Neutrophil (primary cell): ENCODE results near the gene TNK2.

Experiments used
- H3K27ac ChIP-seq: fragments of 200-600 bp; sonication (generic); 2 replicates; pipeline ENCODE4 v1.5.1; 2016; ENCODE audit warnings: mild to moderate bottlenecking, moderate library complexity
- H3K27me3 ChIP-seq: fragments of 200-600 bp; sonication (generic); 2 replicates; pipeline ENCODE4 v1.6.0; 2016; ENCODE audit warnings: mild to moderate bottlenecking
- H3K36me3 ChIP-seq: fragments of 200-600 bp; sonication (generic); 2 replicates; pipeline ENCODE4 v1.5.1; 2017
- H3K4me1 ChIP-seq, 2 experiments: fragments of 200-600 bp in 1 of 2; sonication (generic) in 1 of 2; 1 replicate in 1 of 2; 2 replicates in 1 of 2; pipeline versions ENCODE4 v1.5.1 to v1.6.1; 2013 to 2016; ENCODE audit warnings: low read depth in 1 of 2, low read length in 1 of 2, mild to moderate bottlenecking in 1 of 2, moderate library complexity in 1 of 2; ENCODE audit not compliant: control insufficient read depth in 1 of 2, insufficient read depth in 1 of 2
- H3K4me3 ChIP-seq, 2 experiments: fragments of 200-600 bp in 1 of 2; sonication (generic) in 1 of 2; 1 replicate in 1 of 2; 2 replicates in 1 of 2; pipeline ENCODE4 v1.5.1; 2013 to 2016; ENCODE audit warnings: low read depth in 1 of 2, low read length in 1 of 2, mild to moderate bottlenecking in 1 of 2, moderate library complexity in 1 of 2
- H3K9me3 ChIP-seq: fragments of 200-600 bp; sonication (generic); 2 replicates; pipeline ENCODE4 v1.5.1; 2016
- CTCF ChIP-seq: fragments of 200-600 bp; sonication (generic); IDR thresholded peaks from 2 replicates; pipeline ENCODE4 v1.5.1; 2016; ENCODE audit warnings: antibody characterized with exemption

The TNK2 gene

DNA sequence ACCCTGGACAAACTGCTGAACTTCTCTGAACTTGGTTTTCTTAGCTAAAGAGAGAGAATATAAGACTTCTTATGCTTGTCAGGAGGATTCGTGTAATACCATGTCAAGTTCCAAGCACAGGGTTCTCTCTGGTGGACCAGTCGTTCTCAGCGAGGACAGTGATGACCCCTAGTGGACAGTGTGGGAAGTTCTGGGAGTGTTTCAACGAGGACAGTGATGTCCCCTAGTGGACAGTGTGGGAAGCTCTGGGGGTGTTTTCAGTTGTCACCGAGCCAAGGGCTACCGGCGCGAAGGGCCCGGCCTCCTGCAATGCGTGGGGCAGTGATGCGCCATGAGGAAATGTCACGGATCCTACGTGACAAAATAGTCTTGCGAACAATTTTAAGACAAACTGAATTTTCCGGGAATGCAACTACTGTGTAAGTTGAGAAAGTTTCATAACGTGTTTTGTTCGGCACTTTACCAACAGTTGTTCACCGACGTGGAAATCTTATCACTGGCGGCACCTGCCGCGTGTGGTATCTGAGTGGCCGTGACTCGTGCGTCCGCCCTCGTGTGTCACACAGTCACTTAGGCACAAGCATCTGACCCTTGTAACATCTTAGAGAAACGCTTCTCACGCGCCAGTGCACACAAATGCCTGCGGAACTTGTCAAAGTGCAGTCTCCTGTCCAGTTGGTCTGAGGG, 57.4 kb downstream of the TNK2 start:
- no peak overlapping the region for H3K27ac ChIP-seq
- H3K27me3 ChIP-seq = peaks cover 51% of the 10 kb centered on the region
- no peaks in the 10 kb centered on the region for H3K36me3 ChIP-seq
- peaks cover 0 to 7% of the 10 kb centered on the region in 2 experiments for H3K4me1 ChIP-seq
- H3K9me3 ChIP-seq = no peaks in the 10 kb centered on the region
- peak overlapping the region in 1 of 2 experiments; percentile 35 for H3K4me3 ChIP-seq
- peak; percentile 100 for TF ChIP-seq CTCF

DNA sequence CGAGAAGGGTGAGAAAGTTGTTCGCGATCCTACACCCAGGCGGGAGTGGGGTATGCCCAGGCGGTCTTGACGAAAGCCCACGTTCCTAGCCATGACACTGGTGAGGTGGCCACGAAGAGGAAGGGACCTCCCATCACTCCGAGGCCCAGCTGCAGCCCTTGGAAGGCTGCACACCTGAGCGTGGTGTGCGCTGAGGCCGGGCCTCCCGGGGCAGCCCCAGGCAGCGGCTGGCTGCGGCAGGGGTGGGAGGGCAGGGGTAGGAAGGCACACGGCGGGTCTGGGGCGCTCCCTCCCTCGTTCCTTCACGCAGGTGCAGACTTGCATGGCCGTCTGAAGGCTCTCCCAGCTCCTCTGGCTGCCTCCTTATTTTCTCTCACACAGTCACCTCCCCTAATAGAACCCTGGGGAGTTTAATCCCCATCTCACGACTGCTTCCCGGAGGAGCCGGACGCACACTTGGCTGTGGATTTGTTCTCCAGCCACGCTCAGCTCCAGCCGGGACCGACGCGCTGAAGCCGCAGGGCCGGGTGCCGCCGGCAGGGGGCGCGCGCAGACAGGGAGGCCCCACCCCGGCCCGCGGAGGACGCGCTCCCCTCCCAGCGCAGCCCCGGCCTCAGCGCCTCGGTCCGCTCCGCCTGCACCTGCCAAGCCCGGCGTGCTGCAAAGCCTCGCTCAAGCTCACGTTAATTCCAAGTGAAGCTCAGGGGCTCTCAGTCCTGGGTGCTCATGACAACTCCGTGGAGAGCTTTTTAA, 58.9 kb downstream of the TNK2 start:
- Histone ChIP-seq H3K27me3 (peaks cover 37% of the 10 kb centered on the region), H3K4me3 (no peak overlapping the region), H3K27ac (no peak overlapping the region), H3K9me3 (no peaks in the 10 kb centered on the region), H3K36me3 (no peaks in the 10 kb centered on the region), H3K4me1 (peaks cover 0 to 7% of the 10 kb centered on the region in 2 experiments)
- TF ChIP-seq CTCF = peak; percentile 29

DNA sequence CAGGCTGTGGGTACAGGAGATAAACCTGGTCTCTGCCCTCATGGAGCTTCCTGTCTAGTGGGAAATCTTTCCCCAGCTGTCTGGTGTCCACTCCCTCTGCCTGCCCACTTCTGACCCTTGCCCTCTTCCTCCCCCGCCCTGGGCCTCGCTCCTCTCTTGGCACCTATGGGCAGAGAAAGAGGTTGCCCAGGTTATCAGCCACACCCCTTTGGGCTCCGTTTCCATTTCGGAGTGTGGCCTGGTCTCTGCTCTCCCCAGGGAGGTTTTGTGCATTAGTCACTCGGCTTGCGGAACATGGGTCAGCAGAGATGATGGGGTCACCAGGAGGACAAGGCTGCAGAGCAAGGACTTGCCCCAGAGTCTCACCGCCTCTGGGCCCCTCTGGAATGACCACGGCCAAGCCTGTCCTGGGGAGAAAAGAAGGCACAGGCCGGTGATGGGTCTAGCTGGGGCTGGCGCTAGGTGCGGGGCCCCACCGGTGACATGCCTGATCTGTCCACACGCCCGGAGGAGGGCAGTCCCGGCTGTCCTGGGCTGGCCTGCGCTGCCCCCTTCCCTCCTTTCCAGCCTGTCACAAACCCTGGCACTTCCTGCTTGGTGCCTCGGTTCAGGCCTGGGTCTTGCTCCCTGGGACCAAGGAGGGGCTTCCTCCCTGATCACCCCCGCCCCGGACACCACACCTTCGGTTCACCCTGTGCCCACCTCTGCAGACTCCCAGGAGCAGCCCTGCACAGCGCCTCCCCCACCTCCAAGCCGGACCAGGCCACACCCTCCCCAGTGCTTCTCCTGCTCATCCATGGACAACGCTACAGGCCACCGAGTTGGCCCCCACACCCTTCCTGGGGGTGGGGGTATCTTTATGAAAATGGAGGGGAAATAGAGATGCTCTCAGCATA, 61.0 kb downstream of the TNK2 start:
- no peak for TF ChIP-seq CTCF
- peaks cover 0 to 7% of the 10 kb centered on the region in 2 experiments for H3K4me1 ChIP-seq
- no peak overlapping the region for H3K4me3 ChIP-seq
- no peak overlapping the region for H3K27ac ChIP-seq
- H3K27me3 ChIP-seq = peaks cover 15% of the 10 kb centered on the region
- H3K9me3 ChIP-seq = no peaks in the 10 kb centered on the region
- H3K36me3 ChIP-seq = no peaks in the 10 kb centered on the region

DNA sequence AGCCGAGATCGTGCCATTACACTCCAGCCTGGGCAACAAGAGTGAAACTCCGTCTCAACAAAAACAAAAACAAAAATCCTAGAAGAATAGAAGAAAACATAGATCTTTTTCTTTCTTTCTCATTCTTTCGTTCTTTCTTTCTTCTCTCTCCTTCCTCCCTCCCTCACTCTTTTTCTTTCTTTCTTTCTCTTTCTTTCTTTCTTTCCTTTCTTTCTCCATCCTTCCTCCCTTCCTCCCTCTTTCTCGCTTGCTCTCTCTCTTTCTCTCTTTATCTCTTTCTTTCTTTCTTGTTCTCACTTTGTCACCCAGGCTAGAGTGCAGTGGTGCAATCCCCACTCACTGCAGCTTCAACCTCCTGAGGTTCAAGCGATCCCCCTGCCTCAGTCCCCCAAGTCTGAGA, 62.9 kb downstream of the TNK2 start:
- Histone ChIP-seq H3K4me3 (no peak overlapping the region), H3K36me3 (no peaks in the 10 kb centered on the region), H3K27ac (no peak overlapping the region), H3K9me3 (no peaks in the 10 kb centered on the region), H3K27me3 (no peaks in the 10 kb centered on the region), H3K4me1 (no peaks in the 10 kb centered on the region)
- TF ChIP-seq CTCF = no peak

DNA sequence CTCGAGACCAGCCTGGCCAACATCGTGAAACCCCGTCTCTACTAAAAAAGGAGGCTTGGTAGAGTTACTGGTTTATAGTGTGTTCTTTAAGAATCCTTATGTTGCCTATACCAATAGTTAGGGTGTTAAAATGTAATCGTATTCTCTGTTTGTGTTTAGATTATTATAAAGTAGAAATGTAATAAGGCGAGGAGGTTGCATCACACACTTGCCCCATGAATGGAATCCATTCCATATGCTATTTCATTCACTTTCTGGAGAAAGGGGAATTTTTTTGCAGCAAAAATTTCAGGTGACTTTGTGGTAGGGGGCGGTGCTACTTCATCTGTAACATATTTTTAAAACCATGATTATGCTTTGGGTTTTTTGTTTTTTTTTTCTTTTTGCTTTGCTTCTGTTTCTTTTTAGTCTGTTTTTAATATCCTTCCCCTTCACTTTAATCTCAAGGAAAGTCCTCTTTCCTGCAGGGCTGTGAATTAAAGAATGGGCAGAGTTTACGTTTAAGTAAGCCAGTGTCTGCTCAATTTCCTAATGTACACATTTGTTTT, 63.6 kb downstream of the TNK2 start:
- Histone ChIP-seq H3K9me3 (no peaks in the 10 kb centered on the region), H3K27me3 (no peaks in the 10 kb centered on the region), H3K36me3 (no peaks in the 10 kb centered on the region), H3K27ac (no peak overlapping the region), H3K4me1 (no peaks in the 10 kb centered on the region), H3K4me3 (no peak overlapping the region)
- no peak for TF ChIP-seq CTCF
